Activated naive CD8-positive, alpha-beta T cell treated with anti-CD3 and anti-CD28 coated beads, Interleukin-2, amount 10 ng/mL, durations not matched to agents 7 days and 5 days (primary cell): ENCODE data around the gene TEFM. TPM values are rescaled to one million over a fixed set of nuclear protein-coding genes. Genes with fewer than 3 reads are reported as not detected.
"Not testable (repeated sequence)": the region's sequence is repeated elsewhere in the genome, so short reads cannot be mapped to it uniquely, and the experiment has no call there.

Source experiments
- ATAC-seq: fragments of 150-1000 bp; cut with Tn5 transposase; one replicate; pipeline ENCODE4 v1.10.0; 2021; ENCODE audit warnings: low read depth, moderate library complexity
- POLR2A ChIA-PET: fragments of 350-600 bp; sonication (Branson Sonifier 250); formaldehyde crosslinking; loops from one replicate; lab custom pipeline; 2021; ENCODE audit warnings: antibody characterized with exemption; lab: Charles Lee
- DNase-seq: peaks from one replicate; pipeline ENCODE4 v3.0.0; 2021
- H3K27ac Mint-ChIP-seq: one replicate; pipeline ENCODE4 v1.8.0; 2022; ENCODE audit warnings: mild to moderate bottlenecking, mixed read lengths
- H3K27me3 Mint-ChIP-seq: one replicate; pipeline ENCODE4 v1.8.0; 2022; ENCODE audit warnings: mild to moderate bottlenecking, moderate library complexity, mixed read lengths
- H3K36me3 Mint-ChIP-seq: one replicate; pipeline ENCODE4 v1.8.0; 2021; ENCODE audit warnings: mild to moderate bottlenecking, mixed read lengths
- H3K4me1 Mint-ChIP-seq: one replicate; pipeline ENCODE4 v1.8.0; 2021; ENCODE audit warnings: mixed read lengths
- H3K4me3 Mint-ChIP-seq: one replicate; pipeline ENCODE4 v1.8.0; 2022; ENCODE audit warnings: mild to moderate bottlenecking, moderate library complexity, mixed read lengths
- H3K9me3 Mint-ChIP-seq: one replicate; pipeline ENCODE4 v1.8.0; 2021; ENCODE audit warnings: mixed read lengths
- total RNA-seq, 2 experiments: library from RNA; stranded (reverse); gene quantifications; one replicate each; pipeline ENCODE4 v1.2.3, GENCODE V29; 2021

TEFM gene
- total RNA-seq, 2 experiments from 2014 or later = 15.3 to 16.6 TPM

DNA sequence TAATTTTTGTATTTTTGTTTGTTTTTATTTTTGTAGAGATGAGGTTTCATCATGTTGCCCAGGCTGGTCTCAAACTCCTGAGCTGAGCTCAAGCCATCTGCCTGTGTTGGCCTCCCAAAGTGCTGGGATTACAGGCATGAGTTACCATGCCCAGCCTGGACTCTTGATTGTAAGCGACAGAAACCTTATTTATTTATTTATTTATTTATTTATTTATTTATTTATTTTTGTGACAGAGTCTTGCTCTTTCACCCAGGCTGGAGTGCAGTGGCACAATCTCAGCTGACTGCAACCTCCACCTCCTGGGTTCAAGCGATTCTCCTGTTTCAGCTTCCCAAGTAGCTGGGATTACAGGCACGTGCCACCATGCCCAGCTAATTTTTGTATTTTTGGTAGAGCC is 23.8 kb upstream of the TEFM start:
- H3K4me3 Mint-ChIP-seq, ATAC-seq, POLR2A ChIA-PET, H3K27ac Mint-ChIP-seq, H3K4me1 Mint-ChIP-seq, H3K9me3 Mint-ChIP-seq, H3K36me3 Mint-ChIP-seq, DNase-seq: not testable (repeated sequence)
- H3K27me3 Mint-ChIP-seq = peaks cover 23% of the 10 kb centered on the region

DNA sequence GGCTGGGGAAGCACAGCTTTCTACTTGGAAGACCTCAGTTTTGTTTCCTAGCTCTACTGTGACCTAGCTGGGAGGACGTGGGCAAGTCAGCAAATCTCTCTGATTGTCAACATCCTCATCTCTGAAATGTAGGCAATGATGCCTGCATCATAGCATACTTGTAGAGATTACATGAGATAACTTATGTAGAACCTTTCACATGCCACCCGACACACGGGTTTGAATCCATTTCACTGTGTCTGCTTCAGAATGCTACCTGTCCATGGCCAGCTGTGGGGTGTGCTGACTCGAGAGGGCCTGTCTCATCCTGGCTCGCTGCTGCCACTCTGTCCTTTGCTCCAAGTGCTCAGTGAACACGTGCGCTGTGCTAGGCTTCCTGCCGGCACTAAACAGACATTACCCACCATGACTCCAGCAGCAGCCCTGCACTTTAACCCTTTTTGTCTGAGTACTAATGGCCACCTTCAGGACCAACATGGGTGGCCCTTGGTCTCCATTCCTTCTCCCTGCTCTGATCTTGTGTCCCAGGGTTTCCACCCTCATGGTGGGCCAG is 23.1 kb upstream of the TEFM start:
- POLR2A ChIA-PET = no interaction called here
- peaks cover 30% of the 10 kb centered on the region for H3K27me3 Mint-ChIP-seq

DNA sequence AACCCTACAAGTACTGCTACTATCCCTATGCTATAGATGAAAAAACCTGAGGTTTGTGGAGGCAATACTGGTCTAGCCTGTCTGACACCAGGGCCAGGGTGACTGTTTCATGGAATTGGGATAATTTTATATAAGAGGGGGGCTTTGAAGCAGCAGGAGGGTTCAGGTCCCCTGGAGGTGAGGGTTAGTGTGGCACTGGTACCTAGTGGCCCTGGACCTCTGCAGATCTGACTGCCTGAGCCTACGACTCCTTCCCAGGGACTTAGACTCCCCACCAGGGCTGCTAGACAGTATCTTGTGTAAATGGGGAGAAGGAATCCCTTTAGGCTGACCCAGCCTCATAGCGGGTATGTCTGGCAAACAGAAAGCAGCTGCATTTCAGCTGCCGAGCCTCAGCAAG is 22.5 kb upstream of the TEFM start:
- DNase-seq (no peak), ATAC-seq (no peak)
- no peak overlapping the region for H3K27ac Mint-ChIP-seq
- H3K36me3 Mint-ChIP-seq = no peaks in the 10 kb centered on the region
- no peak overlapping the region for H3K4me3 Mint-ChIP-seq
- H3K4me1 Mint-ChIP-seq = no peaks in the 10 kb centered on the region
- POLR2A ChIA-PET = no interaction called here
- H3K27me3 Mint-ChIP-seq = peaks cover 35% of the 10 kb centered on the region
- H3K9me3 Mint-ChIP-seq = no peaks in the 10 kb centered on the region

More for the DNA sequence above, 23.1 kb upstream of the TEFM start:
- DNase-seq (no peak), ATAC-seq (no peak)
- H3K27ac Mint-ChIP-seq = no peak overlapping the region
- no peaks in the 10 kb centered on the region for H3K36me3 Mint-ChIP-seq
- no peaks in the 10 kb centered on the region for H3K9me3 Mint-ChIP-seq
- no peak overlapping the region for H3K4me3 Mint-ChIP-seq
- H3K4me1 Mint-ChIP-seq = no peaks in the 10 kb centered on the region

DNA sequence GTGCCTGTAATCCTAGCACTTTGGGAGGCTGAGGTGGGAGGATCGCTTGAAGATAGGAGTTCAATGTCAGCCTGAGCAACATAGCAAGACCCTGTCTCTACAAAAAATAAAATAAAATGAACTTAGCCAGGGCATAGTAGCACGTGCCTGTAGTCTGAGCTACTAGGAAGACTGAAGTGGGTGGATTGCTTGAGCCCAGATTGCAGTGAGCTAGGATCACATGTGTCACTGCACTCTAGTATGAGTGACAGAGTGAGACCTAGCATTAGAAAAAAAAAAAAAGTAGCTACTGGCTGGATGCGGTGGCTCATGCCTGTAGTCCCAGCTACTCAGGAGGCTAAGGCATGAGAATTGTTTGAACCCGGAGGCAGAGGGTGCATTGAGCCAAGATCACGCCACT is 21.7 kb upstream of the TEFM start:
- H3K4me3 Mint-ChIP-seq = no peak overlapping the region
- ATAC-seq (no peak), DNase-seq (no peak)
- POLR2A ChIA-PET = no interaction called here
- H3K27ac Mint-ChIP-seq = no peak overlapping the region
- peaks cover 2% of the 10 kb centered on the region for H3K4me1 Mint-ChIP-seq
- peaks cover 44% of the 10 kb centered on the region for H3K27me3 Mint-ChIP-seq
- no peaks in the 10 kb centered on the region for H3K9me3 Mint-ChIP-seq
- no peaks in the 10 kb centered on the region for H3K36me3 Mint-ChIP-seq

DNA sequence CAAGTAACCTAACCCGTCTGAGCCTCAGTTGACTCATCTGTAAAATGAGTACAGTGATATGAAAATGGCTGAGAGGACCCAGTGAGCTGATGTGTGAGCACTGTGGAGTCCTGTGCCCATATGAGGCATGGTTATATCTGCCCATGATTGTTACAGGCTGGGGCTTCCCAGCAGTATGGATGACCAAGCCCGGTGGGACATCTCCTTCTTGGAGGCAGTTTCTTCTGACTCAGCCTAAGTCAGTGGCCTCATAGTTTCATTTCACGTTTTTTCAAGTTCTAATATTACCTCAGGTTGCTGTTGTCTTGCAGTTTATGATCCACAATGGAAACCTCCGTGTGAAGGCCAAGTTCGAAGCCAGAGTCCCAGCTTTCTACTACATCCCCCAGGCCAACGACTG is 20.5 kb upstream of the TEFM start:
- Mint-ChIP-seq H3K4me3 (no peak overlapping the region), H3K27ac (no peak overlapping the region), H3K27me3 (peaks cover 48% of the 10 kb centered on the region), H3K4me1 (peaks cover 5% of the 10 kb centered on the region), H3K9me3 (no peaks in the 10 kb centered on the region), H3K36me3 (no peaks in the 10 kb centered on the region)
- ATAC-seq (no peak), DNase-seq (no peak)
- POLR2A ChIA-PET = no interaction called here

DNA sequence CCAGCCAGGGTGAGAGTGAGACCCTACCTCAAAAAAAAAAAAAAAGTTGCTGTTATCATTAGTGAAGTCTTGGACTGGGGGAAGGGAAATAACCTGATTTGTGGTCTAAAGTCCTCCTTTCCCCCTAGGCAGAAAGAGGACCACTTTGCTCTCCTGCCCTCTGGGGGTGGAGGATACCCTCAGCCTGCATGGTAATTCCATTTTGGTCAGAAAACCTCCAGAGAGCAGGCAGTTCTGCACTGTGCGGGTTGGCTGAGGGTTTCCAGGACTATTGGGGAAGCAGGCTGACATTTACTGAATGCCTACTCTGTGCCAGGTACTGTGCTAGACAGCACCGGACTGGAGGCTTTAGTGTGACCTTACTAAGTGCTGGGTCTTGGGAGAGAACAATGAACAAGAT is 18.3 kb upstream of the TEFM start:
- POLR2A ChIA-PET = no interaction called here
- peaks cover 5% of the 10 kb centered on the region for H3K4me1 Mint-ChIP-seq
- H3K9me3 Mint-ChIP-seq = no peaks in the 10 kb centered on the region
- no peak for ATAC-seq
- no peak overlapping the region for H3K4me3 Mint-ChIP-seq
- peaks cover 58% of the 10 kb centered on the region for H3K27me3 Mint-ChIP-seq
- no peak for DNase-seq
- H3K36me3 Mint-ChIP-seq = no peaks in the 10 kb centered on the region
- no peak overlapping the region for H3K27ac Mint-ChIP-seq

DNA sequence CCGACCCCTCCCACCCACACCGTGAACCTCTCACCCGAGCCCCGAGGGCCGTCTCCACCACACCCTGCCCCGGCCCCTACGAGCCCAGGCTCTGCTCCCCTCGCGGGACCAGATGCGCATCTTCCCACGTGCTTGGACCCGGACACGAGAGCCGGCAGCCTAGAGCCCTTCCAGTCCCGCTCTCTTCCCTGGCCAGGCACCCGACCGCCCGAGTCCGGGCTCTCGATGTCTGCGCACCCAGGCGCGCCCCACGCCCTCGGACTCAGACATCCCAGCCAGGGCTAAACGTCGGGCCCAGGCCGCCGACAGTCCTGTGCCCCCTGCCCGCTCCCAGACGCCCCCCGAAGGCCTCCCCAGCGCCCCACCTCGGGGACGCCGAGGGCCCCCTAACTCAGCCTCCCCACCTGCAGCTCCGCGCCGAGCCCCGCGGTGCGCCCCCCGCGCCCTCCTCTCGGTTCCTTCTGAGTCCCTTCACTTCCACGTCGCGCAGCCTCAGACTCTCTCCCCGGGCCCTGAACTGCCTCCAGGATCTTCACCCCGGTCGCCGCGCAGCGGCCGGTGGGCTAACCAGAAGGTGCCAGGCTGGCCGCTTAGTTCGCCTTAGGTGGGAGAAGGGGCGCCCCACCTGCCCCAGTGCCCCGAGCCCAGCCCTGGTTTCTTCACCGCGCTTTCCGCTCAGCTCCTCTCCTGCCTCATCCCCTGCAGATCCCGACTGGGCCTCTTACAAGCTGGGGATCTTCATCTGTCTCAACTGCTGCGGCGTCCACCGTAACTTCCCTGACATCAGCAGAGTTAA is 16.4 kb upstream of the TEFM start:
- DNase-seq (peak; percentile 36), ATAC-seq (peak; percentile 35)

DNA sequence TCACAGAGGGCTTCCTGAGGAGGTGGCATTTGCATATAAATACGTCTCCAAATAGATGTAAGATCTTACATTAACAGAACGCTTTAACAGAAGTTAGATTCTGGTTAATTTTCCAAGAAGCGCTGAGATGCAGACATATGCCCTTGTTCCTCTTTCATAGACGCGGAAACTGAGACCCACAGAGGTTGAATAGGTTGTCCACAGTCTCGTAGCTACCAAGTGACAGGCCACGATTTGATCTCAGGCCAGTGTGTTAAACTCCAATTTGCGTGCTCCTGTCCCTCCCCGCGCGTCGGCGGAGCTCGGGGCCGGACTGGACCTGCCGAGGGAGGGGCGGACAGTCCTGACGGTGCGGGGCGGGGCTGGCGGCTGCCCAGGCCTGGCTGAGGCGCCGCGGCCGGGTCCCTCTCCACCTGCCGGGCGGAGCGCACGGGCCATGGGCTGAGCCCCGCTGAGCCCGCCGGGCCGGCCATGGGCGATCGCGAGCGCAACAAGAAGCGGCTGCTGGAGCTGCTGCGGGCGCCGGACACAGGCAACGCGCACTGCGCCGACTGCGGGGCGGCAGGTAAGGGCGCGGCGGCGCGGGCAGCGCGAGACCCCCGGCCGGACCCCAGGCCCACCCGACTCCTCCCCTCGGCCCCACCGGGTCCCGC is 15.6 kb upstream of the TEFM start, which contains the start of gene ADAP2:
ADAP2 (plus strand) TSS at position 402 of the 653 bp plus-strand sequence; CDS start at position 472, 70 bp downstream.
- H3K4me1 Mint-ChIP-seq = peaks cover 5% of the 10 kb centered on the region
- ATAC-seq (peak; percentile 41), DNase-seq (peak; percentile 35)
- peak within 1 kb of the TSS; percentile 63 for H3K4me3 Mint-ChIP-seq
- peaks cover 63% of the 10 kb centered on the region for H3K27me3 Mint-ChIP-seq
- no peaks in the 10 kb centered on the region for H3K36me3 Mint-ChIP-seq
- no peak within 1 kb of the TSS for H3K27ac Mint-ChIP-seq
- POLR2A ChIA-PET = no interaction called here
- H3K9me3 Mint-ChIP-seq = no peaks in the 10 kb centered on the region

More for the DNA sequence above, 16.4 kb upstream of the TEFM start:
- H3K4me3 Mint-ChIP-seq = peak overlapping the region; percentile 57
- no peak overlapping the region for H3K27ac Mint-ChIP-seq
- peaks cover 5% of the 10 kb centered on the region for H3K4me1 Mint-ChIP-seq
- H3K36me3 Mint-ChIP-seq = no peaks in the 10 kb centered on the region
- H3K27me3 Mint-ChIP-seq = peaks cover 66% of the 10 kb centered on the region
- no peaks in the 10 kb centered on the region for H3K9me3 Mint-ChIP-seq
- POLR2A ChIA-PET = no interaction called here

DNA sequence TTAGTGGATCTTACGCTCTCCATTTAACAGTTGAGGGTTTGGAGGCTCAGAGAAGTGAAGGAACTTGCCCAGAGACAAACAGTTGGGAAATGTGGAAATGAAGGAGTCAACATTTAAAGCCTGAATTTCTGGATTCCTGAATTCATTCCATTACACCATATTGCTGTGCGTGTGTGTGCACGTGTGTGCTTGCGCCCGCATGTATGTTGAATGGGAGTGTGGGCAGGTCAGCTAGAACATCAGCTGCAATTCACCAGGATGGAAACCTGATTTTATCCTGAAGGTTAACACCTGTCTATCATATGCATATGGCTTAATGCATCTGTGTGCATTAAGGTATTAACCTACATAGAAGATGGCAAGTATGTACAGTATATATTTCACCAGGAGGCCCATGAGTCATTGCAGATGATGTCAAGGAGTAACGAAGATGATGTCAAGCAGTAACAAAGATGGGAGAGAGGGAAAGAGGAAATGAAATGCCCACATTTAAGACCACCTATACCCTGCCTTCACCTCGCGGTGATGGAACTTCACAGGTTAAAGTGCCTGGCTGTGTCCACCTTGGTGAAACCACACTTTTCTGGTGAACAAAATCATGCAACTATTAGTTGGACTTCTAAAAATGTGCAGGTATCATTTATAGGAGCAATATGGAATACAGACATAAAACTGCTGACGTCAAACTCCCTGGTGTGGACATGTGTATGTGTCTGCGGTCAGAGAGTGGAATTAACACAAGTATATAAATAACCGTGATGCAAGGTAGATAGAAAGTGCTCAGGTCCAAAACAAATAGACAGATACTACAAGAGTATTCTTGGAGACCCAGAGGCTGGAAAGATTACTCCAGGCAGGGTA is 14.9 kb upstream of the TEFM start:
- DNase-seq (no peak), ATAC-seq (no peak)
- POLR2A ChIA-PET = interaction anchor here (1.0 kb wide), 1 partner anchor 10 kb away, joined by 3 read pairs; no protein-coding TSS in a partner anchor
- Mint-ChIP-seq H3K9me3 (no peaks in the 10 kb centered on the region), H3K27me3 (peaks cover 63% of the 10 kb centered on the region), H3K27ac (no peak overlapping the region), H3K4me3 (peak overlapping the region; percentile 63), H3K4me1 (peaks cover 5% of the 10 kb centered on the region), H3K36me3 (no peaks in the 10 kb centered on the region)

DNA sequence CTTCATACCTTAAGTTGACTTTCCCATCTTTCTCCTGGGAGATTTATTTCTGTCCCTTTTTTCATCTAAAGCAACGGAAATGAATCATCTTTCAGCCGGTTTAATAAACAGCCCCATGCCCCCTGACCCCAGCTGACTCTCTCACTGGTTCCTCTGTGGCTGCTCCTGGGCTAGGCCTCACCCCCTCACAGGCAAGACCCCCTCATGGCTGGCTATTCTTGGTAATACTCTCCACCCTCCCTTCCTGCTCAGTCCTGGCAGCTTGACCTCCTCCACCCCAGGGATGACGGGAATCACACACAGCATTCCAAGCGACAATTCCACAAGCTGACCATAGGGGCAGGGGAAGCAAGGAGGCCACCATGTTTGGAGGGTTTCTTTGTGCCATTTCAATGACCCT is 14.2 kb upstream of the TEFM start:
- POLR2A ChIA-PET = interaction anchor here (1.0 kb wide), 1 partner anchor 10 kb away, joined by 3 read pairs; no protein-coding TSS in a partner anchor
- Mint-ChIP-seq H3K27ac (no peak overlapping the region), H3K4me3 (no peak overlapping the region), H3K27me3 (peaks cover 57% of the 10 kb centered on the region), H3K4me1 (peaks cover 5% of the 10 kb centered on the region), H3K36me3 (no peaks in the 10 kb centered on the region), H3K9me3 (no peaks in the 10 kb centered on the region)
- DNase-seq (no peak), ATAC-seq (no peak)

DNA sequence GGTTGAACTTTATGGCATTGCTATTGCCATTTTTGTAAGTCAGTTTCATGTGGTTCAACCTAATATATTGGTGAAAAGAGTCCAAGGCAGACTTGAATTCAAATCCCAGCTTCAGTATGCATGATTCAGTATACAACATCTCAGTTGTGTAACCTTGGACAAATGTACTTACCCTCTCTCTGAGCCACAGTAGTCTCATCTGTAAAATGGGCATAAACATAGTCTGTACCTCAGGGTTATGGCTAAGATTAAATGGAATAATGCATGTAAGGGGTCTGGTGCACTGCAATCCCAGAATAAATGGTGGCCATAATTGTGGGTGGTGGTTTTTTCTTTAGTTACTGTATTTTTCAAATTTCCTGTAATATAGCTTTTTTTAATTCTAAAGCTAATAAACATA is 11.0 kb upstream of the TEFM start:
- Mint-ChIP-seq H3K36me3 (no peaks in the 10 kb centered on the region), H3K9me3 (no peaks in the 10 kb centered on the region), H3K4me1 (no peaks in the 10 kb centered on the region), H3K27me3 (peaks cover 29% of the 10 kb centered on the region), H3K27ac (no peak overlapping the region), H3K4me3 (no peak overlapping the region)
- POLR2A ChIA-PET = interaction anchor here (0.6 kb wide), 1 partner anchor 391 kb away, joined by 4 read pairs; no protein-coding TSS in a partner anchor
- no peak for DNase-seq
- no peak for ATAC-seq

DNA sequence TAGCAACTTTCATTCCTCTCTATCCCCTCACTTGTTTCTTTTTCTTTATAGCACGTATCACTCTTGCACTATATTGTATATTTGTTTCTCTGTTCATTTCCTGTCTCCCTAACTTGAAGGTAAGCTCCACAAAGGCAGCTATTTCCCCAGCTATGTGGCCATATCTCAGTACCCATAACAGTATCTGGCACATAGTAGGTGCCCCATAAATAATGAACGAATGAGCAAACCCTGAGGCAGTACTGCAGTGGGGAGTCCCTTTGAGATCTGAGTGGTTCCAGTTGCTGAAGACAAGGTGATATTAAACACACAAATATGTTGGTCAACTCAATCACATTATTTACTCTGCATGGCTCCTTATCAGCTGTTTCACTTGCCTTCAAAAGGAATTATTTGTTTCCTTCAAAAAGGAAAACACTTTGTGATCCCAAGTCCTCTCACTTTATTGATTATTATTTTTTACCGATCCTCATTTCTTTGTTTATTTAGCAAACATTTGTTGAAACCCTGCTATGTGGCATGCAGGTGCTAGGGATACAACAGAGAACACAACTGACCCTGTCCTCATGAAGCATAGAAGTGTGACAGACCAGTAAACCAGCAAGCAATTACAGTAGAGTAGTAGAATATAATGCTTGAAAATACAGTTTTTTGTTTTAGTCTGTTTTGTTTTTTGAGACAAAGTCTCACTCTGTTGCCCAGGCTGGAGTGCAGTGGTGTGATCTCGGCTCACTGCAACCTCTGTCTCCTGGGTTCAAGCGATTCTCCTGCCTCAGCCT is 10.0 kb upstream of the TEFM start:
- Mint-ChIP-seq H3K9me3 (no peaks in the 10 kb centered on the region), H3K27ac (no peak overlapping the region), H3K4me1 (no peaks in the 10 kb centered on the region), H3K4me3 (no peak overlapping the region), H3K27me3 (peaks cover 22% of the 10 kb centered on the region), H3K36me3 (no peaks in the 10 kb centered on the region)
- no peak for ATAC-seq
- POLR2A ChIA-PET = interaction anchor here (0.6 kb wide), 1 partner anchor 16 kb away, joined by 5 read pairs; no protein-coding TSS in a partner anchor
- DNase-seq = no peak
